T-helper 22 cell (primary cell): ENCODE measurements around the gene SLC9A1.
"Not testable (repeated sequence)": the region's sequence is repeated elsewhere in the genome, so short reads cannot be mapped to it uniquely, and the experiment has no call there.

ENCODE experiments used
- DNase-seq: peaks from one replicate; pipeline ENCODE4 v3.0.0-alpha.2; 2020; ENCODE audit warnings: low read depth

Gene SLC9A1

GRCh38 chr1:27132624-27133023 lies 22.3 kb downstream of the SLC9A1 start:
- no peak for DNase-seq

DNA sequence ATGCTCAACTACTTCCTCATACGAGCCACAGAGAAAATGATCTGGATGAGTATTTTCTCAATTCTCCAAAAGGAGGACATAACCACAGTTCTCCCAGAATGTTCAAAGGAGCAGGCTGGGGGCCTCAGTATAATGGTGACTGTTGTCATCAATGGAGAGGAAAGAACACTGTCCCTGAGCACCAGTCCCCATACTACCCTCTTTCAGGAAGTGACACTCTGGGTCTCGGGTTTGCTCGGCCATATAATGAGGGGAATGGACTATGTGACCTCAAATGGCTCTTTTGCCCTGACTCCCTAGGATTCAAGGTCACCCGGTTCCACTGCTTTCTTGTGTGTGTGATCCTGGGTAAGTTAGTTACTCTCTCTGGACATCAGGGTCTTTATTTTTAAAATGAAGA lies 22.8 kb downstream of the SLC9A1 start:
- DNase-seq, result no peak

- no peak for DNase-seq
Observed at GRCh38 chr1:27130798-27131197, 24.1 kb downstream of the SLC9A1 start.

DNA sequence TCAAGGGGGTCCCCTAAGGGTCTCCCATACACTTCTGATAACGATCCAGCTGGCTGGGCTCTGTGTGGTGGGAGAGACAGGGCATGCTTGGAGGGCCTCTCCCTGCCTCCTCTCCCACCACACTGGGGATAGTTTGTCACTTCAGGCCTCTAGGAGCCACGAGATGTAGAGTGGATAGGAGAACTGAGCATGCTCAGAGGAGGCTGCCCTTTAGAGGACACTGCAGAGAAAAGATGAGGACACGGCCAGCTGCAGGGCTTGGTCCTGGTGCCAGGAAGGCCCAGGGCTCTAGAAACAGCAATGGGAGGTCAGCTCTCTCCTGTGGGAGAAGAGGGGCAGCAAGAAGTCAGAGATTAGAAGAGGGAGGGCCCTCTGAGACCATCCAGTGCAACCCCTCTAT lies 25.7 kb downstream of the SLC9A1 start:
- no peak for DNase-seq

DNA sequence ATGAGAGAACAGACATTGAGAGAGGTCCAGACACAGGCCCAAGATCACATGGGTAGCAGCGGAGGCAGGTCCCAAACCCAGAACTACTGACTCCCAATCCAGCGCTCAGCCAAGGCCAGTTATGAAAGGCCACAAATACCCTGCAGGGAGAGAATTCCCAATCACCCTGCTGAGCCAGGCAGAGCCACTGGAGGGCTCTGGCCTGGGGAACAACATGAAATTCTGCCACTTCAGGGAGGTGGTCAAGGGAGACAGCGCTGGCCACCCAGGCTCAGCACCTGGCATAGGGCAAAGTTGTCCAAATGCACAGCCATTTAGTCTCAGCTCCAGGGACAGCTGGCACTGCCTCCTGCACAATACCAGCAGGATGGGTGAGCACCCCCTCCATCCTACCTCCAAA lies 27.5 kb downstream of the SLC9A1 start:
- no peak for DNase-seq

- DNase-seq, result no peak
Observed at GRCh38 chr1:27126391-27126790, 28.5 kb downstream of the SLC9A1 start.

GRCh38 chr1:27125125-27125524 lies 29.8 kb downstream of the SLC9A1 start:
- not testable (repeated sequence) for DNase-seq

DNA sequence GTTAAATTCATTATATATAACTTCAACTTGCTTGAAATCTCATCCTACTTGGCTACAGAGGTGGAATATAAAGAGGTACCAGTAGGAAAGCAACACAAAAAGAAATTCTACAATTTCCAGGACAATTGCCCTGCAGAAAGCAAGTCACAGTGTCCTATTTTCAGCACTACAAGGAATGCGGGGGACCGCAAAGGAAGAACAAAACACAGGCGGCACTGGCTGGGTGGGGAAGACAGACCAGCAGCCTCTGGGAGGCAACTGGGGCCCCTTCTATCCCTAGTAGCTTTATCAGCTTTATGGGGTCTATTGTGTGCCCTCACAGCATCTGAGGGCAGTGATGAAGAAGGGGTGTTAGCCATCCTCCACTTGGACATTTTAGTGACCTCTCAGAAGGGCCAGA lies 30.5 kb downstream of the SLC9A1 start:
- DNase-seq, result no peak

GRCh38 chr1:27122652-27123051 lies 32.3 kb downstream of the SLC9A1 start:
- DNase-seq, result no peak

- no peak for DNase-seq
Observed at GRCh38 chr1:27120854-27121253, 34.1 kb downstream of the SLC9A1 start.

DNA sequence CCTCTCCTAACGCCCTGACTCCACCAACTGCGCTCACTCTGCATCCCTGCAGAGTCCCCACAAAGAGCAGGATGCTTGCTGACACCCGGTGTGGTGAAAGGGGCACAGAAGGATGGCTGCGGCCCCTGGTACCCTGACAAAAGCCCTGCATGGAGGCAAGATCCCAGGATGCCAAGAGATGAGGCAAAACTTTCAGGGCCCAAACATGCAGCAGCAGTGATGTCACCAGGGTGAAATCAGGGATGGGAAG lies 36.6 kb downstream of the SLC9A1 start:
- DNase-seq, result no peak

GRCh38 chr1:27117733-27118439 lies 37.0 kb downstream of the SLC9A1 start:
- DNase-seq, result no peak

GRCh38 chr1:27116697-27117096 lies 38.2 kb downstream of the SLC9A1 start:
- DNase-seq, result no peak

GRCh38 chr1:27116232-27116631 lies 38.7 kb downstream of the SLC9A1 start:
- no peak for DNase-seq

- no peak for DNase-seq
Observed at GRCh38 chr1:27114546-27114945, 40.4 kb downstream of the SLC9A1 start.

- no peak for DNase-seq
Observed at GRCh38 chr1:27113861-27114260, 41.1 kb downstream of the SLC9A1 start.

GRCh38 chr1:27111626-27112573 lies 43.0 kb downstream of the SLC9A1 start:
- peak; percentile 31 for DNase-seq

DNA sequence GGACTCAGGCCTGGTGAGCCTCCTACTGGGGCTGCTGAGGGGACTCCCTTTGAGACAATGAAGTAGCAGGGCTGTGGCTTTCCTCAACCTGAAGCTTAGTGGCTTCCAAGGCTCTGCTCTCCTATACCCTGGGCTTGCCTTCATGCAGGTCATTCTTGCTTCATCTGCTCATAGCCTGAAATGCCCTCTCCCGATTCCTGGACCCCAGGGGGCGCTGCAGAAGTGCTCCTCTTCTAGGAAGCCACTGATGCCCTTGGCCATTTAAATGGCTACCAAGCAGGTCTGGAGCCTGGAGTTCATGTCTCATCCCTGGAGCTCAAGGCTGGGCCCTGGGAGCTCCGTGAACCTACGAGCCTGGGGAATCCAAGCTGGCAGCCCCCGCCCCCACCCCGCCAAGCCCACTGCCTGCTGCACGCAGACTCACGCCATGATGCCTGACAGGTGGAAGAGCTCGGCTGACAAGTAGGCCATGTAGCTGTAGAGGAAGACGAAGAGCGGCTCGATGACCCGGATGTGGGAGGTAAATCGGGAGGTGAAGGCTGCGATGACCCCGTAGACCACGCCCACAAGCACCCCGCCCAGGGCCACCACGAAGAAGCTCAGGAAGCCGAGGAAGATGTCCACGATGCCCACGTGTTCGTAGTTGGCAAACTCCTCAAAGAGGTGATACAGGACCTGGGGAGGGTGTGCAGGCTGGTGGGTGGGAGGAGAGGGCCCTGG lies 45.7 kb downstream of the SLC9A1 start:
- no peak for DNase-seq

DNA sequence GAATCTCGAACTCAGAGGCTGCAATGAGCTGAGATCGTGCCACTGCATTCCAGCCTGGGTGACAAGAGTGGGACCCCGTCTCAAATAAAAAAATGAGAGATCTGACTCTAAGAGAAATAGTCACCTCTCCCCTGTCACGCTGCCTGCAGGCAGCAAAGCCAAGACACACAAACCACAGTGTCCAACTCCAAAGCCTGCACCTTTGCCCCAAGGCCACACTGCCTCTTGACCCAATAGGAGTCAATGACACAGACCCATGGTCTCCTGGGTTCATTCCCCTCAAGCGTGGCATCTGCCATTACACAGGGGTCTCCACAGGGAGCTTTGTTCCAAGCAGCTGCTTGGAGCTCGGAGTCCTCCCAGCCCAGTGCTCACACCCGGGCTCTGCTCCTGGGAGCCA lies 46.3 kb downstream of the SLC9A1 start:
- DNase-seq, result no peak

DNA sequence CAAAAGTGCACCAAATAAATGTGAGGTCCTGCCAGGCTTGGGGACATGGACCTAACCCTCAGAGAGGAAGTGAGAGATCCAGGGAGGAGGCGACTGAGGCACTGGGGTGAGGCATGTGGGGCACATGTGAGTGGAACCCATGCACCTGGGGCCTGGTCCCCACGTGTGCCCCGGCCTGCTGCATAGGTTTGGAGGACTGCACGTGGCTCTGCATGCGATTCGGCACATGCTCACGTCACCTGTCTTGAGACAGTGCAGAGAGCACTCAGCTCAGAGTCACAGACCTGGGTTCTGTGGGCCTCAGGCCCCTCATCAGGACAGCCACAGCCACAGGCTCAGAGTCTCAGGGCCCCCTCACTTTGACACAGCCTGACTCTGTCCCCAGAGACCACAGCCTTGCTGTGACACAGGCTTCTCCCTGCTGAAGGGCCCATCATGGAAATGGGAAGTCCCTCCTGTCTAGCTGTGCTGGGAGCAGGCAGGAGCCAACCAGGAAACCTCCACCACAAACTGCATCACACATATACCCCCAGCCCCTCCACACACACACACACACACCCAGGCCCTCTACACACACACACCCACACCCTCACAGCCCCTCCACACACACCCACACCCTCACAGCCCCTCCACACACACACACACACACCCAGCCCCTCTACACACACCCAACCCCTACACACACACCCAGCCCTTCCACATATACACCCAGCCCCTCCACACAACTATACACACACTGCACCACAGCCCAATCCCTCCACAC lies 48.2 kb downstream of the SLC9A1 start:
- DNase-seq, result no peak

- DNase-seq, result no peak
Observed at GRCh38 chr1:27105018-27105417, 49.9 kb downstream of the SLC9A1 start.

- no peak for DNase-seq
Observed at GRCh38 chr1:27103498-27103897, 51.4 kb downstream of the SLC9A1 start.
